H1 (cell line): Measurements from ENCODE around the gene CCDC197. TPM values are rescaled to one million over a fixed set of nuclear protein-coding genes. Genes with fewer than 3 reads are reported as not detected.
A peak's percentile ranks its signal among the peaks of the same experiment; 100 is the strongest.

Experiments
- CTCF ChIA-PET: fragments of 300-600 bp; sonication (Branson Sonifier 250); formaldehyde crosslinking; loops from one replicate; lab custom pipeline; 2021; ENCODE audit not compliant: partially characterized antibody; lab: Charles Lee
- POLR2A ChIA-PET: fragments of 300-600 bp; sonication (Branson Sonifier 250); formaldehyde crosslinking; loops from one replicate; lab custom pipeline; 2021; ENCODE audit warnings: inconsistent platforms; ENCODE audit not compliant: partially characterized antibody; lab: Charles Lee
- DNase-seq, 2 experiments: peaks; one replicate each; pipeline versions ENCODE4 v3.0.0 to v3.0.0-alpha.2; 2010 to 2022; ENCODE audit warnings: low spot score in 2 of 2, low read depth in 1 of 2, mixed read lengths in 1 of 2
- FAIRE-seq: peaks from 2 replicates; lab custom pipeline; 2011; peaks lifted over from hg19 to GRCh38; lab: Jason Lieb, UNC
- H2AFZ ChIP-seq: 2 replicates; pipeline ENCODE4 v1.8.1; 2012; ENCODE audit warnings: low read length, inconsistent platforms
- H2AK5ac ChIP-seq: 2 replicates; pipeline ENCODE4 v1.6.1; 2013; ENCODE audit warnings: low read depth, low read length
- H2BK120ac ChIP-seq: replicated peaks from 2 replicates; pipeline ENCODE3; 2013; ENCODE audit warnings: low read depth, low read length, inconsistent platforms
- H2BK12ac ChIP-seq: 2 replicates; pipeline ENCODE4 v1.6.1; 2013; ENCODE audit warnings: low read depth, low read length
- H2BK15ac ChIP-seq: 2 replicates; pipeline ENCODE4 v1.6.1; 2013; ENCODE audit warnings: low read length
- H2BK20ac ChIP-seq: 2 replicates; pipeline ENCODE4 v1.6.1; 2013; ENCODE audit warnings: low read length
- H2BK5ac ChIP-seq: 2 replicates; pipeline ENCODE4 v1.6.1; 2013; ENCODE audit warnings: low read depth, low read length
- H3K14ac ChIP-seq: 2 replicates; pipeline ENCODE4 v1.6.1; 2013; ENCODE audit warnings: inconsistent platforms; ENCODE audit not compliant: insufficient read length
- H3K18ac ChIP-seq: 2 replicates; pipeline ENCODE4 v1.6.1; 2013; ENCODE audit warnings: low read length; ENCODE audit errors: extremely low read depth
- H3K23ac ChIP-seq: 2 replicates; pipeline ENCODE4 v1.6.1; 2013; ENCODE audit warnings: inconsistent platforms; ENCODE audit not compliant: insufficient read length
- H3K23me2 ChIP-seq: 2 replicates; pipeline ENCODE4 v1.6.1; 2013; ENCODE audit warnings: low read depth, low read length
- H3K27ac ChIP-seq: 2 replicates; pipeline ENCODE4 v1.6.1; 2011; ENCODE audit warnings: low read depth, low read length, inconsistent platforms
- H3K27me3 ChIP-seq, 4 experiments: replicated peaks in 1 of 4; 1 replicate in 1 of 4; 2 replicates in 3 of 4; pipeline versions ENCODE4 v1.6.1 to v1.8.1; 2011 to 2013; ENCODE audit warnings: low read length in 3 of 4, mild to moderate bottlenecking in 3 of 4, inconsistent platforms in 2 of 4, mixed read lengths in 2 of 4, moderate library complexity in 1 of 4; ENCODE audit not compliant: control insufficient read depth in 3 of 4, insufficient read depth in 3 of 4; ENCODE audit errors: extremely low read depth in 1 of 4
- H3K36me3 ChIP-seq, 4 experiments: 2 replicates each; pipeline versions ENCODE4 v1.6.1 to v1.8.1; 2011 to 2013; ENCODE audit warnings: mild to moderate bottlenecking in 4 of 4, low read length in 3 of 4, moderate library complexity in 2 of 4, control low read depth in 1 of 4, inconsistent platforms in 1 of 4; ENCODE audit not compliant: insufficient read depth in 4 of 4, control insufficient read depth in 2 of 4
- H3K4ac ChIP-seq: replicated peaks from 2 replicates; pipeline ENCODE3; 2013; ENCODE audit warnings: low read length, low read depth, mixed read lengths, inconsistent platforms; ENCODE audit not compliant: insufficient read length
- H3K4me1 ChIP-seq, 4 experiments: replicated peaks in 1 of 4; 1 replicate in 1 of 4; 2 replicates in 3 of 4; pipeline versions ENCODE4 v1.6.1 to v1.8.1; 2011 to 2013; ENCODE audit warnings: low read length in 3 of 4, inconsistent platforms in 2 of 4, mixed read lengths in 1 of 4; ENCODE audit not compliant: insufficient read depth in 4 of 4, control insufficient read depth in 3 of 4
- H3K4me2 ChIP-seq, 2 experiments: 2 replicates each; pipeline versions ENCODE4 v1.6.1 to v1.8.1; 2011 to 2013; ENCODE audit warnings: low read depth in 2 of 2, low read length in 2 of 2, control low read depth in 1 of 2, inconsistent platforms in 1 of 2, mild to moderate bottlenecking in 1 of 2; ENCODE audit not compliant: insufficient read depth in 1 of 2
- H3K4me3 ChIP-seq, 4 experiments: fragments of 200-600, 300-600 bp in 1 of 4; sonication (generic), shearing (Covaris generic), sonication (Bioruptor Twin) in 1 of 4; 2 replicates each; pipeline versions ENCODE4 v1.5.1 to v1.8.1; 2011 to 2016; ENCODE audit warnings: low read length in 4 of 4, low read depth in 3 of 4, control low read depth in 2 of 4, inconsistent platforms in 2 of 4, mild to moderate bottlenecking in 2 of 4, mixed read lengths in 1 of 4, moderate library complexity in 1 of 4; ENCODE audit not compliant: insufficient read depth in 2 of 4; ENCODE audit errors: extremely low read depth in 1 of 4
- H3K56ac ChIP-seq: replicated peaks from 2 replicates; pipeline ENCODE3; 2013; ENCODE audit warnings: low read depth, mild to moderate bottlenecking, mixed read lengths, low read length, inconsistent platforms; ENCODE audit not compliant: insufficient read length
- H3K79me1 ChIP-seq: 2 replicates; pipeline ENCODE4 v1.6.1; 2013; ENCODE audit warnings: low read depth, low read length, control low read depth
- H3K79me2 ChIP-seq, 2 experiments: 2 replicates each; pipeline versions ENCODE4 v1.6.1 to v1.8.1; 2012 to 2013; ENCODE audit warnings: low read length in 2 of 2, mild to moderate bottlenecking in 2 of 2, inconsistent platforms in 1 of 2; ENCODE audit not compliant: insufficient read depth in 2 of 2, control insufficient read depth in 1 of 2
- H3K9ac ChIP-seq, 4 experiments: replicated peaks in 1 of 4; 1 replicate in 1 of 4; 2 replicates in 3 of 4; pipeline versions ENCODE4 v1.6.1 to v1.8.1; 2011 to 2013; ENCODE audit warnings: low read depth in 3 of 4, low read length in 3 of 4, control low read depth in 2 of 4, mild to moderate bottlenecking in 2 of 4, moderate library complexity in 2 of 4, inconsistent platforms in 1 of 4; ENCODE audit errors: extremely low read depth in 1 of 4
- H3K9me3 ChIP-seq, 2 experiments: 2 replicates each; pipeline versions ENCODE4 v1.6.1 to v1.8.1; 2012 to 2013; ENCODE audit warnings: mild to moderate bottlenecking in 2 of 2, moderate library complexity in 2 of 2, control low read depth in 1 of 2, inconsistent platforms in 1 of 2, low read depth in 1 of 2, low read length in 1 of 2, mixed read lengths in 1 of 2; ENCODE audit not compliant: insufficient read depth in 2 of 2
- H4K20me1 ChIP-seq, 2 experiments: replicated peaks in 1 of 2; 2 replicates each; pipeline versions ENCODE3 to v1.8.1; 2011 to 2013; ENCODE audit warnings: inconsistent platforms in 2 of 2, low read length in 2 of 2, mild to moderate bottlenecking in 1 of 2; ENCODE audit not compliant: insufficient read depth in 2 of 2, control insufficient read depth in 1 of 2
- H4K5ac ChIP-seq: 2 replicates; pipeline ENCODE4 v1.6.1; 2013; ENCODE audit warnings: low read length, low read depth, mixed read lengths, inconsistent platforms; ENCODE audit not compliant: insufficient read length
- H4K8ac ChIP-seq: 2 replicates; pipeline ENCODE4 v1.8.0; 2013; ENCODE audit warnings: mild to moderate bottlenecking, moderate library complexity, low read length, inconsistent platforms; ENCODE audit not compliant: insufficient read depth; ENCODE audit errors: extremely low read depth
- H4K91ac ChIP-seq: replicated peaks from 2 replicates; pipeline ENCODE3; 2013; ENCODE audit warnings: low read length, mixed read lengths, inconsistent platforms; ENCODE audit not compliant: insufficient read length
- TAF7 ChIP-seq: optimal IDR thresholded peaks from 2 replicates; pipeline ENCODE3; 2011; ENCODE audit warnings: low read depth, mild to moderate bottlenecking, inconsistent platforms, low read length, moderate library complexity, borderline replicate concordance
- WGBS, 2 experiments: shearing (Covaris generic) in 1 of 2; methylation state at CpG; one replicate each; pipeline versions ENCODE4 v1.1.6 to v1.1.7; 2013 to 2015; ENCODE audit warnings: low lambda C conversion rate in 2 of 2, mixed read lengths in 2 of 2, inconsistent platforms in 1 of 2, low coverage in 1 of 2, missing lambda C conversion rate in 1 of 2; ENCODE audit not compliant: insufficient replicate concordance in 2 of 2, insufficient coverage in 1 of 2, insufficient read length in 1 of 2; ENCODE audit errors: extremely low coverage in 1 of 2, missing lambda C conversion rate in 1 of 2; 5-methylcytosine and 5-hydroxymethylcytosine counted together
- polyA plus RNA-seq, 7 experiments: library from polyadenylated mRNA; depleted of rRNA in 3 of 7; stranded (reverse) in 5 of 7; unstranded in 2 of 7; fragments of >200 nt in 5 of 7; fragments of 200-250 nt in 2 of 7; gene quantifications; 1 replicate in 5 of 7; 2 replicates in 1 of 7; 4 replicates in 1 of 7; pipeline versions ENCODE4 v1.2.1 to v1.2.3, GENCODE V29; 2011 to 2013; ENCODE audit warnings: missing spikeins in 2 of 7, mixed read lengths in 2 of 7
- total RNA-seq: library from RNA; stranded (reverse); fragmentation: NEBNext Ultra II Directional; extraction: Animal tissue kit (Norgen Biotek cat#: 25700); gene quantifications from 2 replicates; pipeline ENCODE4 v1.2.1, GENCODE V29; 2021

The CCDC197 gene
- total and polyA plus RNA-seq, 2 of the 8 experiments (the other 6 are each of a cell fraction or from before 2014, with no cell fraction given): not detected

DNA sequence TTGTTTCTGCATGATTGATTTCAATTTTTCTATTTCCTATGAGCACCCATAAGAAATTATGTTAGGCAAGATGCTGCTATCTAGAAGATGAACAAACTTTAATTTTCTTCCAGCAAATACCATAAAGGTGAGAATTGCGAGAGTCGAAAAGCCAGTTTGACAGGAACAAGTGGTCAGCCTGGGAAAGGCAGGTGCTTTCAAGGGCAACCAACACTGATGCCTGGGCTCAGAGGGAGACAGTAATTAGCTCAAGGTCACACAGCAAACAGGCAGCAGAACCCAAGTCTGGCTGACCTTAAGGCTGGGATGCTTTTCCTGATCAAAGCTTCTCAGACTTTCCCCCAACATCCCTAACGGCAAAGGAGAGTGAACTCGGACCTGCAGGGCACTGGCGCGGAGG, 22.2 kb downstream of the CCDC197 start:
- no peak overlapping the region for H2BK120ac ChIP-seq
- no peak overlapping the region for H3K9ac ChIP-seq
- H2BK5ac ChIP-seq: no peak overlapping the region
- H3K27ac ChIP-seq: no peak overlapping the region
- H4K91ac ChIP-seq: no peak overlapping the region
- no peak overlapping the region for H2BK15ac ChIP-seq
- no peaks in the 10 kb centered on the region for H3K27me3 ChIP-seq
- no peaks in the 10 kb centered on the region for H4K20me1 ChIP-seq
- no peak overlapping the region for H3K4me3 ChIP-seq
- 99% methylated on average over 6 of the region's 6 CpGs; no CpG with 5 or more reads in 1 of the 2 experiments for WGBS, 2 experiments
- no peak overlapping the region for H2AFZ ChIP-seq
- no peak overlapping the region for H3K56ac ChIP-seq
- H3K4me1 ChIP-seq: peaks cover 0 to 18% (median 10%) of the 10 kb centered on the region in 4 experiments; a peak in 4 of 7 replicates
- H3K4ac ChIP-seq: no peak overlapping the region
- H3K4me2 ChIP-seq: no peak overlapping the region
- no peaks in the 10 kb centered on the region; a peak in 1 of 8 replicates for H3K36me3 ChIP-seq
- no peaks in the 10 kb centered on the region for H3K9me3 ChIP-seq
- no peak overlapping the region for H3K14ac ChIP-seq
- no peak overlapping the region for H4K8ac ChIP-seq
- H3K79me2 ChIP-seq: no peaks in the 10 kb centered on the region
- H3K79me1 ChIP-seq: no peaks in the 10 kb centered on the region
- ChIA-PET CTCF (interaction anchor here (0.6 to 9.7 kb wide), 9 partner anchors 8 to 364 kb away, joined by 3 to 65 read pairs (median 4); no protein-coding TSS in a partner anchor), POLR2A (interaction anchor here (1.2 kb wide), 2 partner anchors 9 to 91 kb away, joined by 3 to 4 read pairs; partner anchors contain the start of gene IFI27)
- H4K5ac ChIP-seq: no peak overlapping the region
- H2BK12ac ChIP-seq: no peak overlapping the region
- DNase-seq (no peak), FAIRE-seq (peak; percentile 42)
- H3K23ac ChIP-seq: no peak overlapping the region
- H2AK5ac ChIP-seq: no peak overlapping the region
- H3K23me2 ChIP-seq: no peaks in the 10 kb centered on the region; the same call in 1 of the 2 replicates
- H3K18ac ChIP-seq: no peak overlapping the region
- H2BK20ac ChIP-seq: 0 out of 2 replicates have a peak overlapping the region, but pooled peaks have one; percentile 41
- TF ChIP-seq TAF7: no peak
